Uterus (tissue), 2 donors: ENCODE measurements around the gene CBFA2T3.

Experiments used
- POLR2A ChIP-seq, 2 donors: fragments of 450-650 bp; IDR thresholded peaks; one replicate each; pipeline ENCODE4 v1.6.1; 2016; ENCODE audit warnings: antibody characterized with exemption in 2 of 2, mild to moderate bottlenecking in 1 of 2, moderate library complexity in 1 of 2
- TF ChIP-seq, protein P1 (sequence below), 4 experiments: fragments of 200-600 bp in 2 of 4; fragments of 450-650 bp in 2 of 4; sonication (generic) in 2 of 4; IDR thresholded peaks; one replicate each; pipeline ENCODE4 v1.5.1; 2016 to 2019; ENCODE audit warnings: antibody characterized with exemption in 4 of 4, mild to moderate bottlenecking in 2 of 4, moderate library complexity in 1 of 4

DNA sequence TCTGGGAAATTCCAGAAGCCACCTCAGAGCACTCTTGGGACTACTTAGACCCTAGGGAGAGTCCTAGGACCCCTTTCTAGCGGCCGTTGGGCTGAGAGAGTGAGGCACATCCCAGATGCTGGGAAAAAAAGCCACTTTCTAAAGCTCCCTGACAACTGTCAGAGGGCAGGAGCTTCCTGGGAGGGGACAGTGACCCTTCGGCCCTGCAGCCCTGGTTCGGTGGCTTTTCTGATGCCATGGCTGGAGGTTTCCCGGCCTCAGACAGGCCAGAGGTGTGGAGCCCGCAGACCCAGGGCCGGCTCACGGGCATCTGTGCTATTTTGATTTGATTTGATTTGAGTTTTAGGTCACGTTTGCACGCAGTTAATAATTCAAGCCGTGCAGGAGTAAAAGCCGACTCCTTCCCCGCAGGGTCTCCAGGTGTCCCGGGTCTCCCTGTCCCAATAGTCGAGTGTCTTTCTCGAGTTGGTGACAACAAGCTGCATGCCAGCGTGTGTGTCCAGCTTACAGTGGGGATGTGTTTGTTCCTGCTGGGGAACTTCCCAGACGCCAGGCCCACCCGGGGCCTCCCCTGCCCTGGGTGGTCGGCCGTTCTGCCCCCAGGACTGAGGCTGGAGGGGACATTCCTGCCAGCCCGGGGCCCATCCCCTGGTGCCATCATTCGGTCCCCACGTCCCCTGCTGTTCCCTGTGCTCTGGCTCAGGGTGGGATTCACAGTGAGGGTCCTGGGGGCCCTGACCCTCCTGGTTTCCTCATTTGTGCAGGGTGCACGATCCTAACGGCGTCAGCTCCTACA is 1.0 kb upstream of the CBFA2T3 start:
- TF ChIP-seq, protein P1, sequence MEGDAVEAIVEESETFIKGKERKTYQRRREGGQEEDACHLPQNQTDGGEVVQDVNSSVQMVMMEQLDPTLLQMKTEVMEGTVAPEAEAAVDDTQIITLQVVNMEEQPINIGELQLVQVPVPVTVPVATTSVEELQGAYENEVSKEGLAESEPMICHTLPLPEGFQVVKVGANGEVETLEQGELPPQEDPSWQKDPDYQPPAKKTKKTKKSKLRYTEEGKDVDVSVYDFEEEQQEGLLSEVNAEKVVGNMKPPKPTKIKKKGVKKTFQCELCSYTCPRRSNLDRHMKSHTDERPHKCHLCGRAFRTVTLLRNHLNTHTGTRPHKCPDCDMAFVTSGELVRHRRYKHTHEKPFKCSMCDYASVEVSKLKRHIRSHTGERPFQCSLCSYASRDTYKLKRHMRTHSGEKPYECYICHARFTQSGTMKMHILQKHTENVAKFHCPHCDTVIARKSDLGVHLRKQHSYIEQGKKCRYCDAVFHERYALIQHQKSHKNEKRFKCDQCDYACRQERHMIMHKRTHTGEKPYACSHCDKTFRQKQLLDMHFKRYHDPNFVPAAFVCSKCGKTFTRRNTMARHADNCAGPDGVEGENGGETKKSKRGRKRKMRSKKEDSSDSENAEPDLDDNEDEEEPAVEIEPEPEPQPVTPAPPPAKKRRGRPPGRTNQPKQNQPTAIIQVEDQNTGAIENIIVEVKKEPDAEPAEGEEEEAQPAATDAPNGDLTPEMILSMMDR (IDR thresholded peaks at IDR 0.05), result no peak
- TF ChIP-seq POLR2A (IDR thresholded peaks at IDR 0.05), result no peak
